Naive B cell (primary cell): ENCODE data around the gene GNB5. TPM values are rescaled to one million over a fixed set of nuclear protein-coding genes. Genes with fewer than 3 reads are reported as not detected.

Experiments
- ATAC-seq, 2 donors: fragments of 150-1000 bp; cut with Tn5 transposase; 2 replicates each; pipeline ENCODE4 v1.10.0; 2021; ENCODE audit warnings: low read depth in 2 of 2, mild to moderate bottlenecking in 2 of 2, moderate library complexity in 2 of 2
- DNase-seq: peaks from one replicate; pipeline ENCODE4 v3.0.0; 2022
- H3K27ac Mint-ChIP-seq, 6 donors: one replicate each; pipeline ENCODE4 v1.8.0; 2020 to 2022; ENCODE audit warnings: mild to moderate bottlenecking in 6 of 6, mixed read lengths in 6 of 6, moderate library complexity in 5 of 6, inconsistent platforms in 2 of 6
- H3K27me3 Mint-ChIP-seq, 3 donors: one replicate each; pipeline ENCODE4 v1.8.0; 2021 to 2022; ENCODE audit warnings: mixed read lengths in 3 of 3, mild to moderate bottlenecking in 1 of 3
- H3K36me3 Mint-ChIP-seq, 2 donors: one replicate each; pipeline ENCODE4 v1.8.0; 2020 to 2022; ENCODE audit warnings: mixed read lengths in 2 of 2, inconsistent platforms in 1 of 2, mild to moderate bottlenecking in 1 of 2
- H3K4me1 Mint-ChIP-seq, 3 donors: one replicate each; pipeline ENCODE4 v1.8.0; 2020 to 2022; ENCODE audit warnings: mixed read lengths in 3 of 3, inconsistent platforms in 1 of 3, mild to moderate bottlenecking in 1 of 3, moderate library complexity in 1 of 3
- H3K4me3 Mint-ChIP-seq, 8 donors: one replicate each; pipeline ENCODE4 v1.8.0; 2020 to 2022; ENCODE audit warnings: mild to moderate bottlenecking in 8 of 8, mixed read lengths in 8 of 8, moderate library complexity in 8 of 8, inconsistent platforms in 2 of 8
- H3K9me3 Mint-ChIP-seq, 7 donors: one replicate each; pipeline ENCODE4 v1.8.0; 2020 to 2022; ENCODE audit warnings: mixed read lengths in 7 of 7, mild to moderate bottlenecking in 5 of 7, inconsistent platforms in 2 of 7, moderate library complexity in 1 of 7
- polyA plus RNA-seq, 6 donors: library from polyadenylated mRNA; unstranded; fragments of 300-500 nt; fragmentation: Illumina TruSeq; gene quantifications; one replicate each; pipeline ENCODE4 v1.2.3, GENCODE V29; 2021; ENCODE audit warnings: low read depth in 6 of 6

Gene GNB5
- polyA plus RNA-seq, 6 donors from 2014 or later = 76.9 to 103 (median 88.7) TPM

DNA sequence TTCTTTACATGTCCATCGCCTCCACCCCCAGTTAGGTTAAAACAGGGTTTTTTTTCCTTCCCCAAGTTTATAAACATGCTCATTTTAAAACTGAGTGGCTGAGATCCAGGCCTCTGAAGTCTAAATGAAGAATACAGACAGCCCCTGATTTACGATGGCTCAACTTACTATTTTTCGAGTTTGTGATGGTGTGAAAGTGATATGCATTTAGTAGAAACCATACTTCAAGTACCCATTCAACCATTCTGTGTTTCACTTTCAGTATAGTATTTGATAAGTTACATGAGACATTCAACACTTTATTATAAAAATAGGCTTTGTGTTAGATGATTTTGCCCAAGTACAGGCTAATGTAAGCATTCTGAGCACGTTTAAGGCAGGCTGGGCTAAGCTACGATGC lies 30.5 kb upstream of the GNB5 start:
- ATAC-seq (peak; percentile 65), DNase-seq (peak; percentile 34)
- peaks cover 37 to 75% (median 42%) of the 10 kb centered on the region in 3 donors for H3K4me1 Mint-ChIP-seq
- no peaks in the 10 kb centered on the region for H3K36me3 Mint-ChIP-seq
- no peaks in the 10 kb centered on the region for H3K9me3 Mint-ChIP-seq
- H3K4me3 Mint-ChIP-seq = peak overlapping the region; percentile 72 to 90 (median 85)
- no peaks in the 10 kb centered on the region for H3K27me3 Mint-ChIP-seq
- H3K27ac Mint-ChIP-seq = peak overlapping the region; percentile 86 to 99 (median 97)

DNA sequence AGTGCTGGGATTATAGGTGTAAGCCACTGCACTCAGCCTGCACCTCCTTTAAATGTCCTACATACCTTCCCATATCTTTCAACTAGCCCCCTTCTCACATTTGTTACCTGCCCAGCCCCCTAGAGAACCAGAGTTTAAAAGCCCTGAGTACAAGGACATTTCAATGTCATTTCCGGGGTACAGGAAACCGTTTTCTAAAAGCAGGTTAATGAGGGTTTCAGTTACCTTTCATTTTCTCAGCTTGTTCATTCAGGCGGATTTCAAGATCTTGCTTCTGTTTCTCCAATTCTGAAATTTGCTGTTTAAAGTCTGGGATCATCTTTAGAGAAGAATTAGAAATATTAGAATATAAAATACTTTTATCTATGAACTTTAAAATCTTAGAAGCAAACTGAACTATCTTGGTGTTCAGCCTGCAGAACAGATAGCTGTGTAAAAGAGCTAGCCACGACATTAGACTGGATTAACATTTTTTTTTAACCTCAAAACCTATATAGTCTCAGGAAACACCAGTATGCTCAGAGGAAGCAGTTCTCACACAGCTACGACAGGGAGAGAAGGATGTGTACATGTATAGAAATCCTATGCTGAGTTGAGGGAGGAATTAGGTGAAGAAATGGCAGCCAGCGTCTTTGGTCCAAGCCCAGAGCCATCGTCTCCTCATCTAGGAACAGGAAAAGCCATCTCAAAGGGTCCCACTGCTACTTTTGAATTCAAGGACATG lies 29.9 kb upstream of the GNB5 start:
- Mint-ChIP-seq H3K4me1 (peaks cover 35 to 70% (median 40%) of the 10 kb centered on the region in 3 donors), H3K9me3 (no peaks in the 10 kb centered on the region), H3K36me3 (no peaks in the 10 kb centered on the region), H3K27me3 (no peaks in the 10 kb centered on the region), H3K27ac (peak overlapping the region; percentile 86 to 99 (median 97)), H3K4me3 (peak overlapping the region; percentile 72 to 90 (median 85))
- peak; percentile 30 for DNase-seq
- peak; percentile 41 to 45 for ATAC-seq

DNA sequence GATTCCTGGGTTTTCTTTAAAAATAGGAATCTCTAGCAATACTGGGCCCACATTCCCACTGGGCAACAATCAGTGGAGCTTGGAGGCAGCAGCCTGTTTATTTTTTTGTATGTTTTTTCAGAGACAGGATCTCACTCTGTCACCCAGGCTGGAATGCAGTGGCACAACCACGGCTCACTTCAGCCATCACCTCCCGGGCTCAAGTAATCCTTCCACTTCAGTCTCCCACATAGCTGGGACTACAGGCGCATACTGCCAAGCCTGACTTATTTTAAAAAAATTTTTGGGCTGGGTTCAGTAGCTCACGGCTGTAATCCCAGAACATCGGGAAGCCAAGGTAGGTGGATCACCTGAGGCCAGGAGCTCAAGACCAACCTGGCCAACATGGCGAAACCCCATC lies 29.1 kb upstream of the GNB5 start:
- H3K4me3 Mint-ChIP-seq = peak overlapping the region in 2 of 8 donors; percentile 3 to 25
- no peaks in the 10 kb centered on the region for H3K9me3 Mint-ChIP-seq
- no peaks in the 10 kb centered on the region for H3K36me3 Mint-ChIP-seq
- DNase-seq = no peak
- peaks cover 31 to 62% (median 36%) of the 10 kb centered on the region in 3 donors for H3K4me1 Mint-ChIP-seq
- no peak for ATAC-seq
- H3K27ac Mint-ChIP-seq = peak overlapping the region in 3 of 6 donors; percentile 92 to 98 (median 97)
- no peaks in the 10 kb centered on the region for H3K27me3 Mint-ChIP-seq

DNA sequence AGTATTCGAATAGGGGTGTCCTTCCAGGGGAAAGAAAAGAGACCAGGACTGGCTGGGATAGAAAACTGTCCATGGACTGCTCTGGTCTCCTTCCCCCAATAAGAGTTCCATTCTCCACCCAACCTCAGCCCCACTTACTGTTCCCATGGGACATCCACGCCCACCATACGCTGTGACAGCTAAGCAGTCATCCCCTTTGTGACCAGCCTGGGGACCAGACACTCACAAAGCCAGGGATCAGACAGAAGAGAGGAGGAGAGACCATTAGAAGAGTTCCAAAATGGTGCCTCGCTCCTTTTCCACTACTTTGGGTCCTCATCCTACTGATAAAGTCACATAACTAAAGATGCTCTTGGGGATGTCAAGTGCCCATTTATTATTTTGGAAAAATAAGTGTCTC lies 27.6 kb upstream of the GNB5 start:
- peak overlapping the region in 3 of 8 donors; percentile 3 to 68 (median 24) for H3K4me3 Mint-ChIP-seq

DNA sequence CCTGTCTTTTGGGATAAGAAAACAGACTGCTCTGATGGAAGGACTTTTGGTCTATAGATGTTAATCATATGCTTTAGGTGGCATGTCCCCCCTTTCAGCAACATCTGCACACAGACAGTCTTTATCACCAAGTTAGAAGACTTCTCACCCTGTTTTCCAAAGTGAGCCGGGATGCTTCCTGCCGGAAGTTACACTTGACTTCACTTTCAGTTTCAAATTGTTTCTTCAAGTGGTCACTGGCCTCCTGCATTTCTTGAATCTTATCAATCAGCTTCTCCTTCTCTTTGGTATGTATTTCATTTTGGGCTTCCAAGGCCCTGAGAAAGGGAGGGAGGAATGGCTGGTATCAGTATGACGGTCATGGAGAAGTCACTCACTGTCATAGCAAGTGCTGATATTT lies 27.2 kb upstream of the GNB5 start:
- no peaks in the 10 kb centered on the region for H3K36me3 Mint-ChIP-seq
- no peak for DNase-seq
- H3K9me3 Mint-ChIP-seq = no peaks in the 10 kb centered on the region
- ATAC-seq = no peak
- peaks cover 24 to 44% (median 32%) of the 10 kb centered on the region in 3 donors for H3K4me1 Mint-ChIP-seq
- no peaks in the 10 kb centered on the region for H3K27me3 Mint-ChIP-seq
- H3K4me3 Mint-ChIP-seq = no peak overlapping the region
- H3K27ac Mint-ChIP-seq = peak overlapping the region in 3 of 6 donors; percentile 30 to 79 (median 44)

More for the DNA sequence above, 27.6 kb upstream of the GNB5 start:
- H3K27ac Mint-ChIP-seq = peak overlapping the region in 2 of 6 donors; percentile 44 to 49
- no peaks in the 10 kb centered on the region for H3K27me3 Mint-ChIP-seq
- DNase-seq = no peak
- no peaks in the 10 kb centered on the region for H3K9me3 Mint-ChIP-seq
- H3K36me3 Mint-ChIP-seq = no peaks in the 10 kb centered on the region
- no peak for ATAC-seq
- peaks cover 24 to 48% (median 32%) of the 10 kb centered on the region in 3 donors for H3K4me1 Mint-ChIP-seq

DNA sequence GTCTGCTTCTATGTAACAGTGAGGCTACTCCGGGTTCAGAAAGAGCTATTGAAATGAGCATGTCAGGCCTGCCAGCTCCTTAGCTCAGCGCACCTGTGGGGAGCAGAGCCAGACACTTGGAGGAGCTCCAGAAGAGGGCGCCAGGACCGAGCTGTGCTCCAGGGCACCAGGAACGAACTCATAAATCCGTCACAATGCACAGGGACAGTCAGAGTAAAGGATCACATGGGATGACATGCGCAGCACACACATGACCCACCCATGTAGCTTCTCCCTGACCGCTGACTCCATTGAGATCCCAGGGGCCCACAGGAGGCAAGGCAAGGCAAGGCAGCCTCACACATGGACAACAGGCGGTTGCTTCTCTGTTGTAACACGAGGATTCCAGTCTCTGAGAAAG lies 26.0 kb upstream of the GNB5 start:
- no peaks in the 10 kb centered on the region for H3K36me3 Mint-ChIP-seq
- DNase-seq = no peak
- no peaks in the 10 kb centered on the region for H3K9me3 Mint-ChIP-seq
- H3K27ac Mint-ChIP-seq = peak overlapping the region in 1 of 6 donors; percentile 30
- H3K4me3 Mint-ChIP-seq = no peak overlapping the region
- no peak for ATAC-seq
- H3K4me1 Mint-ChIP-seq = peaks cover 19 to 34% (median 26%) of the 10 kb centered on the region in 3 donors
- no peaks in the 10 kb centered on the region for H3K27me3 Mint-ChIP-seq

DNA sequence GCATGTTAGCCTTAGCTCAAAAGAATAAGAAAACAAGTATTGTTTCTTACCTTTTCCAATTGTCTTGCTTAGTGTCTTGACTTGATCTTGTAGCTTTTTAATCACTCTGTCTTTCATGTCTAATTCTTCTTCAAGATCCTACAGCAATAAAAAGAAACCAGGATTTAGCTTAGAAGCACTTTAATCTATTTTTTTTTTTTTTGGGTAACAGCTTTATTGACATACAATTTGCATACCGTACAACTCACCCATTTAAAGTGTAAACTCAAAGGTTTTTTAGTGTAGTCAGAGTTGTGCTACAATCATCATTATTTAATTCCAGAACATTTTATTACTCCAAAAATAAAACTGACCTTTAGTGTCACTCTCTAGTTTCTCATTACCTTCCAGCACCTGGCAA lies 23.4 kb upstream of the GNB5 start:
- H3K4me3 Mint-ChIP-seq = no peak overlapping the region
- ATAC-seq (no peak), DNase-seq (no peak)
- peak overlapping the region in 1 of 6 donors; percentile 7 for H3K27ac Mint-ChIP-seq
- H3K4me1 Mint-ChIP-seq = peaks cover 3 to 12% (median 6%) of the 10 kb centered on the region in 3 donors
- H3K9me3 Mint-ChIP-seq = no peaks in the 10 kb centered on the region
- H3K27me3 Mint-ChIP-seq = no peaks in the 10 kb centered on the region
- no peaks in the 10 kb centered on the region for H3K36me3 Mint-ChIP-seq

DNA sequence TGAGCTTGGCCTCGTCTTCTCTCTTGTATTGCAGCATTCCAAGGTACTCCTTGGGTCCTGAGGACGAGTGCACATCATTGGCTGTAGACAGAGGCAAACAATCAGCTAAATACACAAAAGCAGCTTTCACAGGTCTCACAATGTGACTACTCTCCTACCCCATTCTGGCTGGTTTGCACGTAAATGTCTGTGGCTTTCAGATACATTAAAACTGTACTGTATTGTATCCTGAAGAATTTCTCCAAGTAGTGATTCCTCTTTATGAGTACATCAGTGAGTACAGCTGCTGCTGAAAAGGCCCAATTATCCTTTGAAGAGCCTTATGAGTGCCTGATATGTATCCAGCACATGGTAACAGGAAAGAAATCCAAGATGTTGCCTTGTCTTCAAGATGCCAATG lies 22.0 kb upstream of the GNB5 start:
- H3K36me3 Mint-ChIP-seq = no peaks in the 10 kb centered on the region
- H3K4me3 Mint-ChIP-seq = no peak overlapping the region
- no peak for DNase-seq
- H3K27ac Mint-ChIP-seq = no peak overlapping the region
- no peaks in the 10 kb centered on the region for H3K27me3 Mint-ChIP-seq
- H3K9me3 Mint-ChIP-seq = no peaks in the 10 kb centered on the region
- ATAC-seq = no peak
- H3K4me1 Mint-ChIP-seq = peaks cover 9 to 11% (median 11%) of the 10 kb centered on the region in 3 donors

DNA sequence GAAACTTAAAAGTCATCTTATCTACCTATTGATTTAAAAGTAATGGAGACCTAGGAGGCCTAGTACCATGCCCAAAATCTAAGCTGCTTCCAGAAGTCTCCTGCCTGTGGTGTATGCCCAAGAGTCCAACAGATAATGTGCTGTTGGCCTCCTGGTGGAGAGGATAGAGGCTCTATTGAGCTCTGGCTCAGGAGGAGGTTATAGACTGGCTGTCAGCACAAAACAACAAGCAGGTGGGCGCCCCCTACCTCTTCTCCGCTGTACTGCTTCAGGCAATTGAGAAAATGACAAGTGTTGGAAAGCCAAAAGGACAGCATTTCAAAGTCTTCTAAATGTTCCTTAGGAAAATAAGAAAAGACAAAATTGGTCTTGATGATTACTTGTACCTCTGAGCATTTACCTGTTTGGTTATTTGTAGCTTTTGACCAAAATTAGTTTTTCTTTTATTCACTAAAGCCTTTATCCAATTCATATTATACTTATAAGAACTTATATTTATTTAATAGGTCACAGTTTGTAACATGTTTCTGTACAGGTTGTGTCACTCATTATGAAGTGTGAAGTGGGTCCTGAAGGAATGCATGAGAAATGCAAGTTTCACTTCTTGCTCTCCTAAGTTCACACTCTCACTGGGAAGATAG lies 17.2 kb upstream of the GNB5 start:
- DNase-seq (peak; percentile 66), ATAC-seq (peak; percentile 90 to 97)
- Mint-ChIP-seq H3K4me3 (no peak overlapping the region), H3K9me3 (no peaks in the 10 kb centered on the region), H3K27me3 (no peaks in the 10 kb centered on the region), H3K36me3 (no peaks in the 10 kb centered on the region), H3K4me1 (peaks cover 10 to 14% (median 12%) of the 10 kb centered on the region in 3 donors), H3K27ac (peak overlapping the region in 2 of 6 donors; percentile 61 to 74)

DNA sequence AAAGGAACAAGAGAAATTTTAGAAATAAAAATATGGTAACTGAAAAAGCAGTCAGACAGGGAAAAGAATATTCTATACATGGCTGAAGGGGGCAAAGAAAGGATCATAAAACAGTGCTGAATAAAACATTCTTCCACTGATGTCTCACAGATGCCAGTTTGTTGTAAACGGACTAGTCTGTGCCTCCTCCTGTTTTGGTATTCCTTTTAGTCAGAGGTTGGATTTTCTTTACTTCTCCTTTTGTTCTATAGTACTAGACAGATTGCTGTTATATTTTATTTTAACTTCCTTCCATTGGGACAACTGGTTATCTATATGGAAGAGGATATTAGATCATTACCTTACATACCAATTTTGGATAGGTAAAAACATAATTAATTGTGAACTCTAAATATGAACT lies 16.0 kb upstream of the GNB5 start:
- Mint-ChIP-seq H3K4me3 (no peak overlapping the region), H3K9me3 (no peaks in the 10 kb centered on the region), H3K27me3 (no peaks in the 10 kb centered on the region), H3K4me1 (peaks cover 8 to 14% (median 12%) of the 10 kb centered on the region in 3 donors), H3K27ac (peak overlapping the region in 1 of 6 donors; percentile 91), H3K36me3 (no peaks in the 10 kb centered on the region)
- ATAC-seq = no peak
- no peak for DNase-seq

DNA sequence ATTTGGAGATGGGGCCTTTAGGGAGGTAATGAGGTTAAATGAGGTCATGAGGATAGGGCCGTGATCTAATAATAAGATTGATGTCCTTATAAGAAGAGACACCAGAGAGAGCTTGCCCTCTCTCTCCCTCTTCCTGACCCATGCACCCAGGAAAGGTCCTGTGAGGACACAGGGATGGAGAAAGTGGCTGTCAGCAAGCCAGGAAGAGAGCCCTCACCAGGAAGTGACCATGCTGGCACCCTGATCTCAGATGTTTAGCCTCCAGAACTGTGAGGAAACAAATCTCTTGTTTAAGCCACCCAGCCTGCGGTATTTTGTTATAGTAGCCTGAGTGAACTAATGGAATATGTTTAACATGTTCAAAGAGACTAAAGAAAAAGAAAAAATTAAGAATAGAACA lies 15.3 kb upstream of the GNB5 start:
- Mint-ChIP-seq H3K4me1 (peaks cover 8 to 14% (median 12%) of the 10 kb centered on the region in 3 donors), H3K27me3 (no peaks in the 10 kb centered on the region), H3K27ac (peak overlapping the region in 1 of 6 donors; percentile 7), H3K36me3 (no peaks in the 10 kb centered on the region), H3K4me3 (peak overlapping the region in 1 of 8 donors; percentile 56), H3K9me3 (no peaks in the 10 kb centered on the region)
- ATAC-seq = no peak
- no peak for DNase-seq

DNA sequence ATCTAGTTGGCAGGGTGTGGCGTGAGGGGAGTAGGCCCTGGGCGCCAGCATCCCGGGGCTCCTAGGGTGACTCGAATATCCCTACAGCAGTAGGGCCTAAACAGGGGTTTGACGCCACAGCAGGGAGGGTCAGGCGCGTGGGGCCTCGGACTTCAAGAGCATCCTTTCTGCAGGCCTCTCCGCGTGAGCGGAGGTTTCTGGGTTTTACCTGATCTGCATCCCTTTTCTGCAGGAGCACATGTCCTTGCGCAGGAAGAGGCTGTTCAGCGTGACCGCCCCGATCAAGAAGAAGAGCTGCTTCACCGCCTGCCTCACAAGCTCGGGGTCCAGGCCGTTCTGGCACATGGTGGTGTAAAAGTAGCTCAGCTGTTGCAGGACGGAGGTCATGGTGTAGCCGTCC lies 13.5 kb upstream of the GNB5 start:
- H3K4me3 Mint-ChIP-seq = no peak overlapping the region
- H3K27ac Mint-ChIP-seq = no peak overlapping the region
- ATAC-seq (no peak), DNase-seq (no peak)
- H3K4me1 Mint-ChIP-seq = peaks cover 8 to 14% (median 12%) of the 10 kb centered on the region in 3 donors
- no peaks in the 10 kb centered on the region for H3K27me3 Mint-ChIP-seq
- no peaks in the 10 kb centered on the region for H3K36me3 Mint-ChIP-seq
- no peaks in the 10 kb centered on the region for H3K9me3 Mint-ChIP-seq

DNA sequence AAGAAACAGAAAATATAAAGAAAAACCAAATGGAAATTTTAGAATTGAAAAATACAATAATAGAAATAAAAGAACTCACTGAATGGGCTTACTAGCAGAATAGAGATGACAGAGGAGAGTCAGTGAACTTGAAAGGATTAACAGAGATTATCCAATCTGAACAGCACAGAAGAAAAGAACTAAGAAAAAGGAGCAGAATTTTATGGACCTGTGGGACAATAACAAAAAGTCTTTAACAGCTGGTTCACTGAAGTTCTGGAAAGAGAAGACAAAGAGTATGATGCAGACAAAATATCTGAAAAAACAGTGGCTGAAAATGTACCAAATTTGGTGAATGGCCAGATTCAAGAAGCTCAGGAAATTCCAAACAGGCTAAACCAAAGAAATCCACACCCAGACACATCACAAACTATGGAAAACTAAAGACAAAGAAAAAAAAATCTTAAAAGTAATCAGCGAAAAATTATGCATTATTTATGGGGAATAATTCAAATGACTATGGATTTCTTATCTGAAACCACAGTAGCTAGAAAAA lies 9.7 kb upstream of the GNB5 start:
- DNase-seq (no peak), ATAC-seq (no peak)
- H3K27ac Mint-ChIP-seq = peak overlapping the region in 1 of 6 donors; percentile 19
- H3K9me3 Mint-ChIP-seq = no peaks in the 10 kb centered on the region
- H3K27me3 Mint-ChIP-seq = no peaks in the 10 kb centered on the region
- no peaks in the 10 kb centered on the region for H3K36me3 Mint-ChIP-seq
- no peak overlapping the region for H3K4me3 Mint-ChIP-seq
- H3K4me1 Mint-ChIP-seq = peaks cover 0 to 4% (median 0%) of the 10 kb centered on the region in 3 donors

DNA sequence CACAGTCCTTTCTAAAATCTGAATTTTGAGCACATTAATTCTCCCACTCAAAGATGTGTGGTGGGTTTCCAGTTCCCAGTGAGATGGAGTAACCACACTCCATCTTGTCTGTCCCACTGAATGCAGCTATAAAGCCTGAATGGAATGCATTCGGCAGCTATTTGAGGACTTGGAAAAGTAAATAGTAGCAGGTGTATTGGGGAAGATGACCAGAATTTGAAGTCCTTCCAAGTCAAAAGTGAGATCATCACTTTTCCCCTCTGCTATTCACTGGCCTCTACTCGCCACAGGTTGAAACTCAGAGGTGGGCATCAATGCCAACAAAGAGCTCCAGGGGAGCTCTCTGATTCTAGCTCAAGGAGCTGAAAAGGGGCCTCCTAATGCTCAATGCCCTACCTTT lies 8.1 kb upstream of the GNB5 start:
- ATAC-seq (no peak), DNase-seq (no peak)
- Mint-ChIP-seq H3K4me3 (no peak overlapping the region), H3K27me3 (no peaks in the 10 kb centered on the region), H3K4me1 (peaks cover 0 to 2% (median 0%) of the 10 kb centered on the region in 3 donors), H3K9me3 (no peaks in the 10 kb centered on the region), H3K27ac (peak overlapping the region in 1 of 6 donors; percentile 44), H3K36me3 (no peaks in the 10 kb centered on the region)
